DMS114 treated with DMSO at 0.1 percent for 48 hours (cell line): ENCODE results near the gene ALDH1A3.

Experiments used
- DNase-seq: peaks from one replicate; lab custom pipeline; 2025; ENCODE audit not compliant: unreplicated experiment; lab: John Stamatoyannopoulos, UW

Gene ALDH1A3

GRCh38 chr15:100858294-100858693, 21.3 kb upstream of the ALDH1A3 start:
- no peak for DNase-seq

GRCh38 chr15:100859970-100860828, 19.4 kb upstream of the ALDH1A3 start:
- DNase-seq, result no peak

GRCh38 chr15:100860829-100861510, 18.7 kb upstream of the ALDH1A3 start:
- DNase-seq, result no peak

GRCh38 chr15:100861511-100861991, 18.1 kb upstream of the ALDH1A3 start:
- no peak for DNase-seq

GRCh38 chr15:100862162-100862561, 17.5 kb upstream of the ALDH1A3 start:
- no peak for DNase-seq

GRCh38 chr15:100863075-100863795, 16.4 kb upstream of the ALDH1A3 start:
- no peak for DNase-seq

- DNase-seq, result no peak
Observed at GRCh38 chr15:100863796-100864267, 15.8 kb upstream of the ALDH1A3 start.

- no peak for DNase-seq
Observed at GRCh38 chr15:100866386-100867330, 13.0 kb upstream of the ALDH1A3 start.

- DNase-seq, result no peak
Observed at GRCh38 chr15:100867433-100867832, 12.2 kb upstream of the ALDH1A3 start.

- DNase-seq, result no peak
Observed at GRCh38 chr15:100869151-100869999, 10.3 kb upstream of the ALDH1A3 start.

GRCh38 chr15:100873029-100873677, 6.5 kb upstream of the ALDH1A3 start:
- peak; percentile 68 for DNase-seq

- DNase-seq, result no peak
Observed at GRCh38 chr15:100875495-100875894, 4.1 kb upstream of the ALDH1A3 start.

GRCh38 chr15:100875976-100876375, 3.7 kb upstream of the ALDH1A3 start:
- DNase-seq, result no peak

- no peak for DNase-seq
Observed at GRCh38 chr15:100877551-100877950, 2.1 kb upstream of the ALDH1A3 start.

- no peak for DNase-seq
Observed at GRCh38 chr15:100878130-100878529, 1.5 kb upstream of the ALDH1A3 start.

- DNase-seq, result no peak
Observed at GRCh38 chr15:100878648-100879047, 983 bp upstream of the ALDH1A3 start.

GRCh38 chr15:100879061-100879463, 569 bp upstream of the ALDH1A3 start:
- DNase-seq, result no peak

- no peak for DNase-seq
Observed at GRCh38 chr15:100880139-100880896, 687 bp downstream of the ALDH1A3 start.
